Kidney (tissue), 14 donors: ENCODE measurements around the gene LRP6. TPM values are rescaled to one million over a fixed set of nuclear protein-coding genes. Genes with fewer than 3 reads are reported as not detected.

Experiments used
- DNase-seq, 5 donors: peaks; one replicate each; pipeline ENCODE4 v3.0.0-alpha.2; 2013 to 2020
- FAIRE-seq: peaks from 2 replicates; lab custom pipeline; 2012; peaks lifted over from hg19 to GRCh38; lab: Jason Lieb, UNC
- H3K27ac ChIP-seq, 2 donors: one replicate each; pipeline ENCODE4 v1.7.0; 2013; ENCODE audit warnings: low read depth in 2 of 2, low read length in 2 of 2, inconsistent platforms in 1 of 2
- H3K27me3 ChIP-seq: one replicate; pipeline ENCODE4 v1.7.1; 2013; ENCODE audit warnings: low read length, inconsistent platforms; ENCODE audit not compliant: control insufficient read depth, insufficient read depth
- H3K36me3 ChIP-seq, 3 donors: one replicate each; pipeline versions ENCODE4 v1.7.0 to v1.7.1; 2013; ENCODE audit warnings: low read length in 3 of 3, control low read depth in 1 of 3, inconsistent platforms in 1 of 3; ENCODE audit not compliant: insufficient read depth in 3 of 3, control insufficient read depth in 2 of 3
- H3K4me1 ChIP-seq, 3 donors: one replicate each; pipeline versions ENCODE4 v1.7.0 to v1.7.1; 2013; ENCODE audit warnings: low read length in 3 of 3, inconsistent platforms in 1 of 3, low read depth in 1 of 3; ENCODE audit not compliant: control insufficient read depth in 2 of 3, insufficient read depth in 2 of 3
- H3K4me3 ChIP-seq, 3 donors: one replicate each; pipeline versions ENCODE4 v1.7.0 to v1.8.1; 2013; ENCODE audit warnings: low read length in 3 of 3, control low read depth in 1 of 3, inconsistent platforms in 1 of 3
- H3K9ac ChIP-seq, 3 donors: one replicate each; pipeline versions ENCODE4 v1.7.0 to v1.7.1; 2013; ENCODE audit warnings: low read length in 3 of 3, control low read depth in 1 of 3, inconsistent platforms in 1 of 3
- H3K9me3 ChIP-seq, 3 donors: one replicate each; pipeline versions ENCODE4 v1.7.0 to v1.7.1; 2013; ENCODE audit warnings: low read length in 3 of 3, control low read depth in 1 of 3, inconsistent platforms in 1 of 3; ENCODE audit not compliant: control insufficient read depth in 2 of 3, insufficient read depth in 1 of 3
- intact Hi-C: fragments of 100-400 bp; cut with DNase I; formaldehyde crosslinking; loops from one replicate; pipeline ENCODE4 v1.11.1; 2022
- polyA plus RNA-seq: library from polyadenylated mRNA; stranded (reverse); fragments of 350-450 nt; fragmentation: Illumina TruSeq; extraction: RNeasy Lipid Tissue Mini Kit (QIAGEN cat#74804); gene quantifications from one replicate; pipeline ENCODE4 v1.2.3, GENCODE V29; 2014; ENCODE audit warnings: low read depth, low replicate concordance; ENCODE audit not compliant: insufficient read depth
- total RNA-seq: library from RNA; stranded (reverse); fragmentation: NEBNext Ultra II Directional; extraction: Animal tissue kit (Norgen Biotek cat#: 25700); gene quantifications from one replicate; pipeline ENCODE4 v1.2.1, GENCODE V29; 2021
- TF ChIP-seq, protein P1 (sequence below): IDR thresholded peaks from 3 replicates; pipeline ENCODE4 v1.5.1; 2012; ENCODE audit warnings: mild to moderate bottlenecking, moderate library complexity, borderline replicate concordance; ENCODE audit not compliant: insufficient read depth; ENCODE audit errors: extremely low read depth
- donor health status: control.
- donor health status: control.
- donor health status: control.
- donor health status: control.
- donor health status: control.
- donor health status: DM: yes; HTN: yes; CAD: no.
- donor health status: Normal renal cell carcinoma (clear cell type).

The LRP6 gene
- total and polyA plus RNA-seq, 2 donors from 2014 or later = 7.5 to 44.1 TPM

DNA sequence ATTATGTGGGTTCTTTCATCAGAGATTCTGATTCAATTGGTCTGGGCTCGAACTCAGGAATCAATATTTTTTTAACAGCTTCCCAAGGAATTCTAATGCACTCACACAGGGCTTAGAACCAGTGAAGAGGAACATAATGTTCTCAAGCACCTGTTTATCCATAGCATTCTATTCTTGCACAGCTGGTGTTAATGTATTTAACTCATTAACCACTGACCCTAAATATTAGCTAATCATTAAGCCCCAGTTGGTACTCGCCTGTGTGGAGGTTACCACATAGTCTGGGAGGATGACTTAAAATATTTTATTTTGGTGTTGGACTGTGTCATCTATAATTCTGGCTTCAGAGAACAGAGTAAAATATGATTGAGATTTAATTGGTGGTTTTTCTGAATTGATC, 45.3 kb downstream of the LRP6 start:
- no peak for FAIRE-seq
- H3K9ac ChIP-seq = no peak overlapping the region
- DNase-seq = peak in 2 of 5 donors; percentile 79 to 83
- H3K36me3 ChIP-seq = no peaks in the 10 kb centered on the region
- H3K4me3 ChIP-seq = no peak overlapping the region
- peaks cover 0 to 6% (median 0%) of the 10 kb centered on the region in 3 donors for H3K9me3 ChIP-seq
- H3K27ac ChIP-seq = no peak overlapping the region
- H3K4me1 ChIP-seq = peaks cover 0 to 25% (median 7%) of the 10 kb centered on the region in 3 donors
- intact Hi-C loops = no loop called here
- TF ChIP-seq, protein P1, sequence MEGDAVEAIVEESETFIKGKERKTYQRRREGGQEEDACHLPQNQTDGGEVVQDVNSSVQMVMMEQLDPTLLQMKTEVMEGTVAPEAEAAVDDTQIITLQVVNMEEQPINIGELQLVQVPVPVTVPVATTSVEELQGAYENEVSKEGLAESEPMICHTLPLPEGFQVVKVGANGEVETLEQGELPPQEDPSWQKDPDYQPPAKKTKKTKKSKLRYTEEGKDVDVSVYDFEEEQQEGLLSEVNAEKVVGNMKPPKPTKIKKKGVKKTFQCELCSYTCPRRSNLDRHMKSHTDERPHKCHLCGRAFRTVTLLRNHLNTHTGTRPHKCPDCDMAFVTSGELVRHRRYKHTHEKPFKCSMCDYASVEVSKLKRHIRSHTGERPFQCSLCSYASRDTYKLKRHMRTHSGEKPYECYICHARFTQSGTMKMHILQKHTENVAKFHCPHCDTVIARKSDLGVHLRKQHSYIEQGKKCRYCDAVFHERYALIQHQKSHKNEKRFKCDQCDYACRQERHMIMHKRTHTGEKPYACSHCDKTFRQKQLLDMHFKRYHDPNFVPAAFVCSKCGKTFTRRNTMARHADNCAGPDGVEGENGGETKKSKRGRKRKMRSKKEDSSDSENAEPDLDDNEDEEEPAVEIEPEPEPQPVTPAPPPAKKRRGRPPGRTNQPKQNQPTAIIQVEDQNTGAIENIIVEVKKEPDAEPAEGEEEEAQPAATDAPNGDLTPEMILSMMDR = no peak
- no peaks in the 10 kb centered on the region for H3K27me3 ChIP-seq

DNA sequence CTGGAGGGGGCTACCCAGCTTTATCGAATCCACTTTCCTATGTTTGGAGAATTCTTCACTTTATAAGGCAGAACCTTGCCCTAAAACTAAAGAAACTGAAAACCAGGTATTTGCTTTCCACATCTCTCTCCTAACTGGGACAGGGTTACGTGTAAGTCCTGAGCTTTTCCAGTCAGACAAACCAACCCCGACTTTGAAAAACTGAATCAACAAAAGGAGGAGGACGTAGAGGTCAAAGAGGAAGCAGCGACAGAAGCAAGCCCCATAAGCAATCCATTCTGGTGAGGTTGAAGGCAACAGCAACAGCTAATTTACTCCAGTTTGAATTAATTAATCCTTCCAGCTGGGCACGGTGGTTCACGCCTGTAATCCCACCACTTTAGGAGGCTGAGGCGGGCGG, 47.2 kb downstream of the LRP6 start:
- intact Hi-C loops = no loop called here
- H3K9ac ChIP-seq = no peak overlapping the region
- no peak for FAIRE-seq
- H3K9me3 ChIP-seq = no peaks in the 10 kb centered on the region
- TF ChIP-seq, protein P1 = no peak
- no peak overlapping the region for H3K4me3 ChIP-seq
- H3K36me3 ChIP-seq = no peaks in the 10 kb centered on the region
- H3K27ac ChIP-seq = peak overlapping the region; percentile 7 to 57
- H3K27me3 ChIP-seq = no peaks in the 10 kb centered on the region
- peak in 1 of 5 donors; percentile 19 for DNase-seq
- H3K4me1 ChIP-seq = peaks cover 0 to 34% (median 10%) of the 10 kb centered on the region in 3 donors

DNA sequence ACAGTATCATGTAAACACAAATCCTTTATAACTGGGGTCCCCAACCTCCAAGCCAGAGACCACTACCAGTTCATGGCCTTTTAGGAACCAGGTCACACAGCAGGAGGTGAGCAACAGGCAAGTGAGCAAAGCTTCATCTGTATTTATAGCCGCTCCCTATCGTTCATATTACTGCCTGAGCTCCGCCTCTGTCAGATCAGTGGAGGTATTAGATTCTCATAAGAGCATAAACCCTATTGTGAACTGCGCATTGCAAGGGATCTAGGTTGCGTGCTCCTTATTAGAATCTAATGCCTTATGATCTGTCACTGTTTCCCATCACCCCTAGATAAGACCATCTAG, 49.9 kb downstream of the LRP6 start:
- no peak overlapping the region for H3K9ac ChIP-seq
- FAIRE-seq (no peak), DNase-seq (no peak)
- intact Hi-C loops = no loop called here
- H3K4me1 ChIP-seq = peaks cover 0 to 41% (median 16%) of the 10 kb centered on the region in 3 donors
- no peaks in the 10 kb centered on the region for H3K9me3 ChIP-seq
- H3K36me3 ChIP-seq = no peaks in the 10 kb centered on the region
- TF ChIP-seq, protein P1 = no peak
- no peaks in the 10 kb centered on the region for H3K27me3 ChIP-seq
- H3K27ac ChIP-seq = peak overlapping the region; percentile 59 to 85
- no peak overlapping the region for H3K4me3 ChIP-seq
